Endothelial cell of umbilical vein (primary cell): ENCODE measurements around the gene RRM1. TPM values are rescaled to one million over a fixed set of nuclear protein-coding genes. Genes with fewer than 3 reads are reported as not detected.
"Not testable (repeated sequence)": the region's sequence is repeated elsewhere in the genome, so short reads cannot be mapped to it uniquely, and the experiment has no call there.

ENCODE experiments used
- BruUV-seq: library from RNA; stranded (reverse); fragments of 400-500 nt; replicated peaks from 2 replicates; lab custom pipeline; 2021; lab: Mats Ljungman, UMichigan
- CTCF ChIA-PET: fragments of 300-600, 350-600 bp; sonication (Branson Sonifier 250); formaldehyde crosslinking; loops from one replicate; lab custom pipeline; 2021; ENCODE audit warnings: antibody characterized with exemption, inconsistent platforms; lab: Charles Lee
- POLR2A ChIA-PET: fragments of 300-600, 350-600 bp; sonication (Branson Sonifier 250); formaldehyde crosslinking; loops from one replicate; lab custom pipeline; 2021; ENCODE audit warnings: antibody characterized with exemption, inconsistent platforms; lab: Charles Lee
- DNase-seq: peaks from one replicate; pipeline ENCODE4 v3.0.0-alpha.2; 2011; ENCODE audit warnings: low read depth, low spot score
- FAIRE-seq: peaks from 2 replicates; lab custom pipeline; 2011; peaks lifted over from hg19 to GRCh38; lab: Jason Lieb, UNC
- H2AFZ ChIP-seq: 2 replicates; pipeline ENCODE4 v1.6.0; 2012; ENCODE audit warnings: low read depth, low read length, control low read depth, inconsistent platforms
- H3K27ac ChIP-seq: 2 replicates; pipeline ENCODE4 v1.5.1; 2011; ENCODE audit warnings: low read depth, mild to moderate bottlenecking, control low read depth, low read length, moderate library complexity; ENCODE audit not compliant: insufficient read depth
- H3K27me3 ChIP-seq, 2 experiments: 2 replicates each; pipeline versions ENCODE4 v1.6.0 to v1.6.1; 2011; ENCODE audit warnings: low read length in 2 of 2, mixed read lengths in 1 of 2; ENCODE audit not compliant: control insufficient read depth in 2 of 2, insufficient read depth in 2 of 2
- H3K36me3 ChIP-seq, 2 experiments: 2 replicates in 1 of 2; 3 replicates in 1 of 2; pipeline ENCODE4 v1.5.1; 2011; ENCODE audit warnings: low read length in 2 of 2, mild to moderate bottlenecking in 1 of 2, moderate library complexity in 1 of 2; ENCODE audit not compliant: control insufficient read depth in 2 of 2, insufficient read depth in 2 of 2; ENCODE audit errors: extremely low read depth in 1 of 2
- H3K4me1 ChIP-seq: 3 replicates; pipeline ENCODE4 v1.5.1; 2011; ENCODE audit warnings: mild to moderate bottlenecking, low read length; ENCODE audit not compliant: control insufficient read depth, insufficient read depth; ENCODE audit errors: extremely low read depth
- H3K4me2 ChIP-seq: 2 replicates; pipeline ENCODE4 v1.6.1; 2011; ENCODE audit warnings: low read length, control low read depth, mixed read lengths; ENCODE audit not compliant: insufficient read depth
- H3K4me3 ChIP-seq, 3 experiments: fragments of 200-600 bp in 1 of 3; sonication (generic), shearing (Covaris generic) in 1 of 3; replicated peaks in 1 of 3; 2 replicates each; pipeline ENCODE4 v1.5.1; 2011 to 2016; ENCODE audit warnings: control low read depth in 3 of 3, low read length in 3 of 3, mild to moderate bottlenecking in 2 of 3, inconsistent platforms in 1 of 3, low read depth in 1 of 3, moderate library complexity in 1 of 3; ENCODE audit not compliant: insufficient read depth in 1 of 3
- H3K79me2 ChIP-seq: 2 replicates; pipeline ENCODE4 v1.6.0; 2012; ENCODE audit warnings: low read length, inconsistent platforms; ENCODE audit not compliant: control insufficient read depth, insufficient read depth
- H3K9ac ChIP-seq: replicated peaks from 2 replicates; pipeline ENCODE3; 2011; ENCODE audit warnings: low read length, control low read depth; ENCODE audit not compliant: insufficient read depth; ENCODE audit errors: extremely low read depth
- H3K9me1 ChIP-seq: replicated peaks from 3 replicates; pipeline ENCODE4 v1.6.0; 2011; ENCODE audit warnings: mild to moderate bottlenecking, low read length; ENCODE audit not compliant: control insufficient read depth, insufficient read depth; ENCODE audit errors: extremely low read depth
- H3K9me3 ChIP-seq: replicated peaks from 2 replicates; pipeline ENCODE4 v1.5.1; 2012; ENCODE audit warnings: low read length, inconsistent platforms; ENCODE audit not compliant: control insufficient read depth, insufficient read depth
- H4K20me1 ChIP-seq: replicated peaks from 2 replicates; pipeline ENCODE3; 2011; ENCODE audit warnings: mild to moderate bottlenecking, low read length; ENCODE audit not compliant: control insufficient read depth, insufficient read depth; ENCODE audit errors: extremely low read depth
- EZH2 ChIP-seq: IDR thresholded peaks from 2 replicates; pipeline ENCODE4 v1.6.1; 2012; ENCODE audit warnings: borderline replicate concordance, low read depth, mild to moderate bottlenecking, moderate library complexity, low read length, inconsistent platforms; ENCODE audit not compliant: severe bottlenecking
- FOS ChIP-seq: IDR thresholded peaks from 2 replicates; pipeline ENCODE4 v1.6.1; 2011; ENCODE audit warnings: mild to moderate bottlenecking, low read length, moderate library complexity, borderline replicate concordance; ENCODE audit not compliant: insufficient read depth
- GATA2 ChIP-seq: IDR thresholded peaks from 2 replicates; pipeline ENCODE4 v1.7.0; 2011; ENCODE audit warnings: low read depth, mild to moderate bottlenecking, moderate library complexity, mixed read lengths, low read length; ENCODE audit not compliant: insufficient read length, insufficient read depth
- JUN ChIP-seq: IDR thresholded peaks from 2 replicates; pipeline ENCODE4 v1.6.1; 2011; ENCODE audit warnings: borderline replicate concordance, low read depth; ENCODE audit not compliant: insufficient read length, insufficient read depth
- MYC ChIP-seq: IDR thresholded peaks from one replicate; pipeline ENCODE4 v1.6.1; 2011; ENCODE audit warnings: mild to moderate bottlenecking, low read depth, low read length
- POLR2A ChIP-seq: IDR thresholded peaks from 2 replicates; pipeline ENCODE4 v1.6.1; 2012; ENCODE audit warnings: low read depth, mild to moderate bottlenecking, control low read depth, low read length
- POLR2AphosphoS5 ChIP-seq: IDR thresholded peaks from 2 replicates; pipeline ENCODE4 v1.6.1; 2012; ENCODE audit warnings: low read depth, mild to moderate bottlenecking, control low read depth, low read length, moderate library complexity; ENCODE audit not compliant: insufficient read depth
- dilution Hi-C: fragments of 300-500 bp; cut with MboI; formaldehyde crosslinking; loops from one replicate; pipeline ENCODE4 v1.15.0; 2019; ENCODE audit warnings: low sequenced_read_pairs; ENCODE audit not compliant: extremely low pct_ligation_motif_present
- intact Hi-C: fragments of 100-400 bp; cut with micrococcal nuclease; formaldehyde crosslinking; loops from one replicate; pipeline ENCODE4 v1.10.0; 2022
- polyA plus RNA-seq, 4 experiments: library from polyadenylated mRNA; depleted of rRNA in 3 of 4; stranded (reverse) in 3 of 4; unstranded in 1 of 4; fragments of >200 nt; gene quantifications; 2 replicates each; pipeline versions ENCODE4 v1.2.1 to v1.2.3, GENCODE V29; 2011 to 2012; ENCODE audit warnings: missing spikeins in 1 of 4
- total RNA-seq: library from RNA; stranded (reverse); gene quantifications from 2 replicates; pipeline ENCODE4 v1.2.3, GENCODE V29; 2021
- TF ChIP-seq, protein P1 (sequence below), 2 donors: IDR thresholded peaks; 1 replicate in 1 of 2; 2 replicates in 1 of 2; pipeline ENCODE4 v1.5.1; 2011; ENCODE audit warnings: low read length in 2 of 2, mild to moderate bottlenecking in 2 of 2, moderate library complexity in 2 of 2, control low read depth in 1 of 2, inconsistent platforms in 1 of 2, low read depth in 1 of 2; ENCODE audit not compliant: insufficient read depth in 1 of 2; ENCODE audit errors: extremely low read depth in 1 of 2
- TF ChIP-seq, protein P2 (sequence below): IDR thresholded peaks from 2 replicates; pipeline ENCODE4 v1.6.1; 2011; ENCODE audit not compliant: insufficient read depth, insufficient read length

Gene RRM1
- total and polyA plus RNA-seq, 2 donors (not counting 3 experiments of a cell fraction or from before 2014, with no cell fraction given) = 55.3 to 112 TPM

DNA sequence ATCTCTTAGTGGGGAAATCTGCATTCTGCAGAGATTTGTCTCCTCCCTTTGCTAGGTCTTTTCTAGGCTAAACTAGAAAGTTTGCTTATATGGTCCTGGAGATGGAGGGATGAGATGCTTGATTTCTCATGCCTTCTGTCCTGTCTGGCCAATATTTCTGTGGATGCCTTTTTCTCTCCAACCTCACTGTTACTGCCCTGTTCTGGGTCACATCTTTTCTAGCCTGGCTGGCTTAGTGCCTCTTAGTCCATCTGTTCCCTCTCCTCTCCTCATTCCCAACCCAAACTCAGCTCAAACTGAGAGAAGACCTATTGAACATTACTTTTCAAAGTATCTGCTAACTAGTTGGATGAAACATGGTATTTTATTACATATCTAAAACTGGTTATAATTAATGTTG lies 62.0 kb downstream of the RRM1 start:
- TF ChIP-seq POLR2A (no peak), FOS (no peak), POLR2AphosphoS5 (no peak), EZH2 (no peak), MYC (no peak), JUN (no peak), GATA2 (no peak)
- TF ChIP-seq, protein P1, sequence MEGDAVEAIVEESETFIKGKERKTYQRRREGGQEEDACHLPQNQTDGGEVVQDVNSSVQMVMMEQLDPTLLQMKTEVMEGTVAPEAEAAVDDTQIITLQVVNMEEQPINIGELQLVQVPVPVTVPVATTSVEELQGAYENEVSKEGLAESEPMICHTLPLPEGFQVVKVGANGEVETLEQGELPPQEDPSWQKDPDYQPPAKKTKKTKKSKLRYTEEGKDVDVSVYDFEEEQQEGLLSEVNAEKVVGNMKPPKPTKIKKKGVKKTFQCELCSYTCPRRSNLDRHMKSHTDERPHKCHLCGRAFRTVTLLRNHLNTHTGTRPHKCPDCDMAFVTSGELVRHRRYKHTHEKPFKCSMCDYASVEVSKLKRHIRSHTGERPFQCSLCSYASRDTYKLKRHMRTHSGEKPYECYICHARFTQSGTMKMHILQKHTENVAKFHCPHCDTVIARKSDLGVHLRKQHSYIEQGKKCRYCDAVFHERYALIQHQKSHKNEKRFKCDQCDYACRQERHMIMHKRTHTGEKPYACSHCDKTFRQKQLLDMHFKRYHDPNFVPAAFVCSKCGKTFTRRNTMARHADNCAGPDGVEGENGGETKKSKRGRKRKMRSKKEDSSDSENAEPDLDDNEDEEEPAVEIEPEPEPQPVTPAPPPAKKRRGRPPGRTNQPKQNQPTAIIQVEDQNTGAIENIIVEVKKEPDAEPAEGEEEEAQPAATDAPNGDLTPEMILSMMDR (IDR thresholded peaks at IDR 0.05; ENCODE audit: extremely low read depth in 1 of 2, insufficient read depth in 1 of 2, low read depth in 1 of 2, low read length in 2 of 2) = no peak
- TF ChIP-seq, protein P2, sequence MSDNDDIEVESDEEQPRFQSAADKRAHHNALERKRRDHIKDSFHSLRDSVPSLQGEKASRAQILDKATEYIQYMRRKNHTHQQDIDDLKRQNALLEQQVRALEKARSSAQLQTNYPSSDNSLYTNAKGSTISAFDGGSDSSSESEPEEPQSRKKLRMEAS = no peak
- dilution Hi-C loops = no loop called here
- H3K27ac ChIP-seq = no peak overlapping the region
- H3K4me2 ChIP-seq = no peak overlapping the region
- ChIA-PET POLR2A (no interaction called here), CTCF (no interaction called here)
- no peaks in the 10 kb centered on the region for H3K79me2 ChIP-seq
- H3K9me3 ChIP-seq = no peaks in the 10 kb centered on the region
- no TSS peak for BruUV-seq
- no peak overlapping the region for H3K9ac ChIP-seq
- FAIRE-seq (no peak), DNase-seq (no peak)
- no peak overlapping the region for H3K4me3 ChIP-seq
- no peaks in the 10 kb centered on the region for H4K20me1 ChIP-seq
- H3K4me1 ChIP-seq = no peaks in the 10 kb centered on the region
- H2AFZ ChIP-seq = no peak overlapping the region
- no peaks in the 10 kb centered on the region for H3K9me1 ChIP-seq
- intact Hi-C loops = no loop called here
- H3K27me3 ChIP-seq = peaks cover 2 to 5% of the 10 kb centered on the region in 2 experiments
- no peaks in the 10 kb centered on the region for H3K36me3 ChIP-seq

DNA sequence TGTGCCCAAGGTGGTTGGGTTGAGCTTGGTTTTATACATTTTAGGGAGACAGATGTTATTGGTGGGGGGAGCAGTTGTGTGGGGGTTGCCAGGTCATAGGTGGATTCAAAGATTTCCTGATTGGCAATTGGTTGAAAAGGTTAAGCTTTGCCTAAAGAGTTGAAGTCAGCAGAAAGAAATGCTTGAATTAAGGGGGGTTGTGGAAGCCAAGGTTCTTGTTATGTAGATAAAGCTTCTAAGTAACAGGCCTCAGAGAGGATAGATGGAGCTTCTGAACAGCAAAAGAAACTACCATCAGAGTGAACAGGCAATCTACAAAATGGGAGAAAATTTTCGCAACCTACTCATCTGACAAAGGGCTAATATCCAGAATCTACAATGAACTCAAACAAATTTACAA lies 64.2 kb downstream of the RRM1 start:
- intact Hi-C loops, H3K9me1 ChIP-seq, H3K79me2 ChIP-seq, H4K20me1 ChIP-seq, FAIRE-seq, DNase-seq, H3K9me3 ChIP-seq, H2AFZ ChIP-seq, H3K36me3 ChIP-seq, H3K9ac ChIP-seq, H3K4me3 ChIP-seq, BruUV-seq, H3K27ac ChIP-seq, H3K4me1 ChIP-seq, H3K4me2 ChIP-seq, H3K27me3 ChIP-seq, POLR2A ChIA-PET, dilution Hi-C loops: not testable (repeated sequence)
- CTCF ChIA-PET = interaction anchor here (0.6 to 1.5 kb wide), 2 partner anchors 25 to 29 kb away, joined by 3 read pairs; no protein-coding TSS in a partner anchor
